Measurements from ENCODE around the gene ZBTB2.

GRCh38 chr6:151400473-151400872 lies 9.1 kb upstream of the ZBTB2 start:
- TF ChIP-seq YY1 (IDR thresholded peaks at IDR 0.05; ENCODE audit: insufficient read depth, insufficient read length) = no peak
- no peak for TF ChIP-seq ZNF274 (IDR thresholded peaks at IDR 0.05; ENCODE audit: low read depth, low read length)
- no peak for TF ChIP-seq SUZ12 (IDR thresholded peaks at IDR 0.05; ENCODE audit: extremely low read depth, insufficient read depth, insufficient read length)
